ENCODE data around the gene MAML3.
A peak's percentile ranks its signal among the peaks of the same experiment; 100 is the strongest.

MAML3 gene

GRCh38 chr4:139754938-139755337, 399.0 kb downstream of the MAML3 start:
- DNase-seq (ENCODE audit: low read depth): no peak

- DNase-seq (ENCODE audit: low read depth): no peak
Observed at GRCh38 chr4:139753686-139754085, 400.3 kb downstream of the MAML3 start.

GRCh38 chr4:139749835-139750498, 404.0 kb downstream of the MAML3 start:
- no peak for DNase-seq (ENCODE audit: low read depth)

- no peak for DNase-seq (ENCODE audit: low read depth)
Observed at GRCh38 chr4:139749338-139749737, 404.6 kb downstream of the MAML3 start.

- DNase-seq (ENCODE audit: low read depth): no peak
Observed at GRCh38 chr4:139746431-139747171, 407.4 kb downstream of the MAML3 start.

- DNase-seq (ENCODE audit: low read depth): no peak
Observed at GRCh38 chr4:139745111-139745639, 408.8 kb downstream of the MAML3 start.

GRCh38 chr4:139744232-139744631, 409.8 kb downstream of the MAML3 start:
- no peak for DNase-seq (ENCODE audit: low read depth)

- no peak for DNase-seq (ENCODE audit: low read depth)
Observed at GRCh38 chr4:139743027-139743426, 411.0 kb downstream of the MAML3 start.

- DNase-seq (ENCODE audit: low read depth): peak; percentile 90
Observed at GRCh38 chr4:139740531-139741041, 413.4 kb downstream of the MAML3 start.

GRCh38 chr4:139740121-139740520, 413.9 kb downstream of the MAML3 start:
- no peak for DNase-seq (ENCODE audit: low read depth)

- no peak for DNase-seq (ENCODE audit: low read depth)
Observed at GRCh38 chr4:139738846-139739613, 415.0 kb downstream of the MAML3 start.

GRCh38 chr4:139736661-139737060, 417.3 kb downstream of the MAML3 start:
- DNase-seq (ENCODE audit: low read depth): no peak

- DNase-seq (ENCODE audit: low read depth): no peak
Observed at GRCh38 chr4:139736274-139736660, 417.7 kb downstream of the MAML3 start.

- DNase-seq (ENCODE audit: low read depth): no peak
Observed at GRCh38 chr4:139735381-139736273, 418.4 kb downstream of the MAML3 start.

- DNase-seq (ENCODE audit: low read depth): peak; percentile 67
Observed at GRCh38 chr4:139734875-139735380, 419.1 kb downstream of the MAML3 start.

- peak; percentile 49 for DNase-seq (ENCODE audit: low read depth)
Observed at GRCh38 chr4:139734201-139734874, 419.6 kb downstream of the MAML3 start.

- no peak for DNase-seq (ENCODE audit: low read depth)
Observed at GRCh38 chr4:139732991-139733570, 420.9 kb downstream of the MAML3 start.

- no peak for DNase-seq (ENCODE audit: low read depth)
Observed at GRCh38 chr4:139728840-139729239, 425.1 kb downstream of the MAML3 start.

GRCh38 chr4:139728146-139728545, 425.8 kb downstream of the MAML3 start:
- DNase-seq (ENCODE audit: low read depth): no peak

GRCh38 chr4:139726615-139727014, 427.4 kb downstream of the MAML3 start:
- DNase-seq (ENCODE audit: low read depth): no peak

Measured in EH (cell line).